ENCODE measurements around the gene CHCHD4.

- no peak for TF ChIP-seq POLR2A (IDR thresholded peaks at IDR 0.05)
- TF ChIP-seq, protein P1, sequence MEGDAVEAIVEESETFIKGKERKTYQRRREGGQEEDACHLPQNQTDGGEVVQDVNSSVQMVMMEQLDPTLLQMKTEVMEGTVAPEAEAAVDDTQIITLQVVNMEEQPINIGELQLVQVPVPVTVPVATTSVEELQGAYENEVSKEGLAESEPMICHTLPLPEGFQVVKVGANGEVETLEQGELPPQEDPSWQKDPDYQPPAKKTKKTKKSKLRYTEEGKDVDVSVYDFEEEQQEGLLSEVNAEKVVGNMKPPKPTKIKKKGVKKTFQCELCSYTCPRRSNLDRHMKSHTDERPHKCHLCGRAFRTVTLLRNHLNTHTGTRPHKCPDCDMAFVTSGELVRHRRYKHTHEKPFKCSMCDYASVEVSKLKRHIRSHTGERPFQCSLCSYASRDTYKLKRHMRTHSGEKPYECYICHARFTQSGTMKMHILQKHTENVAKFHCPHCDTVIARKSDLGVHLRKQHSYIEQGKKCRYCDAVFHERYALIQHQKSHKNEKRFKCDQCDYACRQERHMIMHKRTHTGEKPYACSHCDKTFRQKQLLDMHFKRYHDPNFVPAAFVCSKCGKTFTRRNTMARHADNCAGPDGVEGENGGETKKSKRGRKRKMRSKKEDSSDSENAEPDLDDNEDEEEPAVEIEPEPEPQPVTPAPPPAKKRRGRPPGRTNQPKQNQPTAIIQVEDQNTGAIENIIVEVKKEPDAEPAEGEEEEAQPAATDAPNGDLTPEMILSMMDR (IDR thresholded peaks at IDR 0.05 in 8 of 11, conservative IDR thresholded peaks at IDR 0.05 in 3 of 11) = no peak
These were observed 19.9 kb upstream of the CHCHD4 start for GRCh38 chr3:14144423-14145075.

Data from spleen (tissue), 7 donors.